CD4-positive, alpha-beta T cell treated with Interleukin-15 for 4 hours (primary cell): ENCODE results near the gene KCNMB1.
"Not testable (repeated sequence)": the region's sequence is repeated elsewhere in the genome, so short reads cannot be mapped to it uniquely, and the experiment has no call there.

Experiments used
- DNase-seq: peaks from one replicate; pipeline ENCODE4 v3.0.0-alpha.2; 2020; ENCODE audit warnings: low spot score

Gene KCNMB1

DNA sequence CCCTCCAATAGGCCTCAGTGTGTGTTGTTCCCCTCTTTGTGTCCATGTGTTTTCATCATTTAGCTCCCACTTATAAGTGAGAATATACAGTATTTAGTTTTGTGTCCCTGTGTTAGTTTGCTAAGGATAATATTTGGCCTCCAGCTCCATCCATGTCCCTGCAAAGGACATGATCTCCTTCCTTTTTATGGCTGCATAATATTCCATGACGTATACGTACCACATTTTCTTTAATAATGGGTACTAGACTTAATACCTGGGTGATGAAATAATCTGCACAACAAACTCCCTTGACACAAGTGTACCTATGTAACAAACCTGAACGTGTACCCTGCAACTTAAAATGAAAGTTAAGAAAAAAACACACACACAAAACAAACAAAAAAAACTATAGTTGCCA is 12.6 kb downstream of the KCNMB1 start:
- not testable (repeated sequence) for DNase-seq

GRCh38 chr5:170375283-170375682 is 13.9 kb downstream of the KCNMB1 start:
- DNase-seq: no peak

- DNase-seq: no peak
Measured at GRCh38 chr5:170372971-170373370, 16.2 kb downstream of the KCNMB1 start.

DNA sequence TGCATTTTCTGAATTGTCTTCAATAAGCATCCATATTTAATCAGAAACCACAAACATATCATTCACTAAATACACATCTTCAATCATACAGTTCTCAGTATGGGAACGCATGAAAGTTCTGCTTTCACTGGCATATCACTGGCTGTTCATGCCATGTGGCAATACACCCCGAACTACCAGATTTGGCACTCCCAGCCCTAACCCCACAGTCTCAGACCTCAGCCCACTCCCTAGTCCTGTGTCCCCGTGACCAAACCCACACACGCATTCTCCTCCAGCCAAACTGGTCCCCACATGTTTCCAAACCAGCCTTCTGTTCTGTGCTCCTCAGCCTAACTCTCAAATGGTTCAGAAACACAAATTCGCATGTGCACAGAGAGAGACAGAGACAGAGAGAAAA is 20.6 kb downstream of the KCNMB1 start:
- no peak for DNase-seq

DNA sequence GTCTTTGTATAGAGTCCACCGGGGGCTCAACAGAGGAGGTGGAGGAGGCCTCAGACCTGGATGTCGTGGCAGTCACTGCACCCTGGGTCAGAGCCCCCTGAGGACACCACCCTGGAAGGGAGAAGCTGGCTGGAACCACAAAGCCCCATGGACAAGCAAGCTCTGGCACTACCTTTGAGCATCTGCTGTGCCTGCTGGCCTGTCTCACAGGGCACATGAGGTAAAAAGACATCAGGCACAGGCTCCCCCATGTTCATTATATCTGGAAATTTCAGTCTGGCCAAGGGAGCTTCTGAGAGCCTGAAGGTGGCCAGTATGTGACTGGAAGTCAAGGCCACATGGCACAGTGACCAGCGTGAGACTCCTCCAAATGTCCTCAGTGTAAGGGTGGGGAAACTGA is 22.9 kb downstream of the KCNMB1 start:
- DNase-seq: no peak

DNA sequence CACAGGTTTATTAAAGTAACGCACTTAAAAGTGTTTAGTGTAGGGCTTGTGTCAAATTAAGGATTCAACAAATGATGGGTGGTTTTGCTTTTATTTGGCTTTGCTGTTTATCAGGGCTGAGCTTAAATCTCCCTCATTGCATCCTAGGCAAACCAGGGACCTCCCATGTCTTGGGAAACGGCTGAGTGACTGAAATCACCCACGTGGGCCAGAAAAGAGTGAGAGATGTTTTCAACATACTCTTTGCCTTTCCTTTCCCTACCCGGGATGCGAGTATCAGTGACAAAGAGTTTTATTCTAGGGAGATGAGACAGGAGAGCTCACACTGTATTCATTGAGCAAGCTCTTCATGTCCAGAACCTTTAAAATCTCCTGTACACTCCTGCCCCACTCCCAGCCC is 23.3 kb downstream of the KCNMB1 start:
- DNase-seq: no peak

DNA sequence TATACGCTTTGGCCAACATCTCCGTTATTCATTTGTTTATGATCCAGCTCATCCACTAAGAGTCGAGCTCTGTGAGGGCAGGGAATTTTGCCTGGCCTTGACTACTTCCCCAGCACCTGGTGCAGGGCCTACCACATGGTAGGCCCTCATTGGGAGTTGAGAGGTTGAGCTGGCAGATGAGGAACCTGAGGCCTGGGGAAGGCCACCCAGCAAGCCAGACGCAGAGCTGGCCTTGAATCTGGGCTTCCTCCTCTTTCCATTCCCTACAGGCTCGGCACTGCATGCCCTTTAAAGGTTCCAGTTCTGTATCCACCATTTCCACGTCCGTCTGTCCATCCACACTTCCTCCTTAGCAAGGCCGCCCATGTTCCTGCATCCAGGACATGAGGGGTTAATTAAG is 24.2 kb downstream of the KCNMB1 start:
- no peak for DNase-seq

GRCh38 chr5:170363671-170364070 is 25.5 kb downstream of the KCNMB1 start:
- DNase-seq: no peak

- DNase-seq: no peak
Measured at GRCh38 chr5:170362656-170363055, 26.5 kb downstream of the KCNMB1 start.

- DNase-seq: no peak
Measured at GRCh38 chr5:170362102-170362501, 27.1 kb downstream of the KCNMB1 start.

- DNase-seq: no peak
Measured at GRCh38 chr5:170361616-170362015, 27.6 kb downstream of the KCNMB1 start.

DNA sequence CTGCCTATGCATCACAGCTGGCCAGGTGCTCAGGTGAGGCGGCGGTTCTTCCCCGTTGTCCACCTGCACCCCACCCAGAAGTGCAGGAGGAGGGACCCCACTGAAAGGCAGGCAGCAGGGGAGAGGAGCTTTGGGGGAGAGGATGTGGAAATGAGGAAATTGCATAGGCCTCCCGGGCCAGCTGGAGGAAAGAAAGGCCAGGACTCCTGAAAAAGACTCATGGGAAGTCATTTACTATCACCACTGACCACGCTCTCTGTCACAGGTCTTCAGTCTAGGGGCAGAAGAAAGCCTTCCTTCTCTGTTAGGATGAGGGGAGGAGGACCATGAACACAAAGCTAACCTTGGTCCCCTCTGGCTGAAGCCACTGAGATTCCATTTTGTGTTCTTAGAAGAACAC is 28.1 kb downstream of the KCNMB1 start:
- DNase-seq: no peak

DNA sequence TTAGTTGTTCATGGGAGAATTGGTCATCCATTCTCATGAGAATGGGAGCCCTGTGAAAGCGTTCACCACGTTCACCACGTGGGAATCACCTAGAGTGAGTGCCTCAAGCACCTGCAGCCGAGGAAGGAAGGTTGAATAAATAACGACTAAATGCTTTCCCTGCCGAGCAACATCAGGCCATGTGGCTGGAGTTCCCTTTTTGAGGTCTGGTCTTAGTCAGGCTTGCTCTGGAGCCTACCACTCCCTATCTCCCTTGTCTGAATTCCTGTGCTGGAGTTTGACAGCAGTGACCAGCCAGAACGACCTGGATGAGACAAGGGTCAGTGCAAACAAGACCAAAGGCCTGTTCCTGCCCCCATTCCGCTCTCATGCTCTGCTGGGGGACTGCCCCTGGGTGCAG is 28.5 kb downstream of the KCNMB1 start:
- no peak for DNase-seq

- DNase-seq: no peak
Measured at GRCh38 chr5:170357955-170358444, 31.2 kb downstream of the KCNMB1 start.

DNA sequence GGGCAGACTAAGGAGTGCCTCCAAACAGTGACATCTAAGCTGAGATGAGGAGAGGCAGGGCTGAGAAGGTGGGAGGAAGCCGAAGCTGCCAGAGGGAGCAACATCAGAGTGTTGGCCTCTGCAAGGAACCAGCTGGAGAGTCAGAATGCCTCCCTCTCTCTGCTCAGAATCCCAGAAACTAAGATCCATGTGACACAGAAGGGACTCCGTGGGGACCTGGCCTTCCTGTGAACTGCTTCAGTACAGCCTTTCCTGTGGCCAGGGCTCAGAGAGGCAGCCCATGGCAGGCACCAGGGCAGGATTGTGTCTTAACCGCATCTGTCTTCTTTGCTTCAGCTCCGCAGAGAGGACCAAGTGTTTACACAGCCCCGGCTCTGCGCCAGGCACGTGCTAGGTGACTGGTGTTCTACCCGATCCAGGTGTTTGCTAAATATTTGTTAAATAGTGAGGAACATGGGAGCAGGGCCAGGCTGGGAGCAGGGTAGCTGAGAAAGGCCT is 33.5 kb downstream of the KCNMB1 start:
- no peak for DNase-seq

GRCh38 chr5:170353961-170354360 is 35.2 kb downstream of the KCNMB1 start:
- DNase-seq: no peak

GRCh38 chr5:170353011-170353761 is 36.0 kb downstream of the KCNMB1 start:
- no peak for DNase-seq

GRCh38 chr5:170348137-170348633 is 41.0 kb downstream of the KCNMB1 start:
- no peak for DNase-seq

DNA sequence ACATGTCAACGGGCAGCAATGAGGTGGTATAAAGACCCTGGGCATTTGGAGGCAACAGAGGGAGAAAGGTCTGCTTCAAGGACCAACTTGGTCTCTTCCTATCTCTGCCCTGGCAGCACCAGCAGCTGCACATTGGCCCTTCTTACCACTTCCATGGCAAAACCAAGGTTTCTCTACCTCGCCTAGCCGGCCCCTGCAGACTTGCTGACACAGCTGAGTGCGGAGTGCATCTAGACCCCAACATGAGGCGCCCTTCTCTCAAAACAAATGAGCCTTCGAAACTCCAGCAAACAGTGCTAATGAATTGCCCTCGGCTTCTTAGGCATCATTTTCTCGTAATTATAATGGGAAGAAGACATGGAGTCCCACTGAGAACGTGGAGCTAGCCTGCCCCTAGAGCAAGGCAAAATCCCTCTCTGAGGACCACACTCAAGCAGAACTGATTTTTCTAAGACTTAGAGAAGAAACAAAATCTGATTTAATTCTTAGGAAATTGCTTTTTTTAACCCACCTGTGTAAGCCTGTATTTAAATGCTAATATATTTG is 42.1 kb downstream of the KCNMB1 start:
- no peak for DNase-seq

GRCh38 chr5:170345971-170346370 is 43.2 kb downstream of the KCNMB1 start:
- DNase-seq: no peak

- DNase-seq: no peak
Measured at GRCh38 chr5:170343177-170343576, 46.0 kb downstream of the KCNMB1 start.

GRCh38 chr5:170342153-170342725 is 46.9 kb downstream of the KCNMB1 start:
- DNase-seq: no peak

- DNase-seq: no peak
Measured at GRCh38 chr5:170341545-170341944, 47.6 kb downstream of the KCNMB1 start.
